HG03066 (cell line): ENCODE results near the gene SZT2.
"Not testable (repeated sequence)": the region's sequence is repeated elsewhere in the genome, so short reads cannot be mapped to it uniquely, and the experiment has no call there.

Source experiments
- ATAC-seq: cut with Tn5 transposase; IDR thresholded peaks from one replicate; pipeline ENCODE4 v1.9.1; 2021; ENCODE audit warnings: low read depth; ENCODE audit not compliant: unreplicated experiment

Gene SZT2

GRCh38 chr1:43360616-43361015 lies 29.1 kb upstream of the SZT2 start:
- ATAC-seq = no peak

- ATAC-seq = no peak
Observed at GRCh38 chr1:43363283-43363934, 26.3 kb upstream of the SZT2 start.

- ATAC-seq = no peak
Observed at GRCh38 chr1:43363935-43364525, 25.7 kb upstream of the SZT2 start.

GRCh38 chr1:43365678-43366077 lies 24.0 kb upstream of the SZT2 start:
- no peak for ATAC-seq

- ATAC-seq = no peak
Observed at GRCh38 chr1:43366179-43366578, 23.5 kb upstream of the SZT2 start.

- no peak for ATAC-seq
Observed at GRCh38 chr1:43366601-43367025, 23.1 kb upstream of the SZT2 start.

GRCh38 chr1:43367026-43367903 lies 22.4 kb upstream of the SZT2 start:
- peak; percentile 38 for ATAC-seq

GRCh38 chr1:43367904-43368645 lies 21.6 kb upstream of the SZT2 start, which contains the start of gene ELOVL1:
Gene ELOVL1, minus strand, starts transcription at chr1:43368011. Its CDS starts 2,402 bp downstream, at chr1:43365609.
- peak; percentile 66 for ATAC-seq

- no peak for ATAC-seq
Observed at GRCh38 chr1:43368646-43369020, 21.1 kb upstream of the SZT2 start.

- not testable (repeated sequence) for ATAC-seq
Observed at GRCh38 chr1:43369779-43370178, 19.9 kb upstream of the SZT2 start.

GRCh38 chr1:43370564-43370963 lies 19.1 kb upstream of the SZT2 start:
- ATAC-seq = no peak

GRCh38 chr1:43372172-43372571 lies 17.5 kb upstream of the SZT2 start:
- no peak for ATAC-seq

- no peak for ATAC-seq
Observed at GRCh38 chr1:43373066-43373940, 16.4 kb upstream of the SZT2 start.

- ATAC-seq = no peak
Observed at GRCh38 chr1:43376723-43377235, 12.9 kb upstream of the SZT2 start.

- ATAC-seq = no peak
Observed at GRCh38 chr1:43377831-43378230, 11.9 kb upstream of the SZT2 start.

GRCh38 chr1:43379476-43379875 lies 10.2 kb upstream of the SZT2 start:
- ATAC-seq = no peak

- ATAC-seq = no peak
Observed at GRCh38 chr1:43381612-43382011, 8.1 kb upstream of the SZT2 start.

GRCh38 chr1:43382027-43382779 lies 7.5 kb upstream of the SZT2 start:
- no peak for ATAC-seq

- no peak for ATAC-seq
Observed at GRCh38 chr1:43383449-43383848, 6.2 kb upstream of the SZT2 start.
